A549 (cell line): Measurements from ENCODE around the gene LRRC9.

Source experiments
- BHLHE40 ChIP-seq: IDR thresholded peaks from 2 replicates; pipeline ENCODE4 v1.6.1; 2012; ENCODE audit warnings: low read depth, low read length, inconsistent platforms
- CTCF ChIP-seq: fragments of >200 bp; sonication (Bioruptor Twin); formaldehyde crosslinking; IDR thresholded peaks from 3 replicates; pipeline ENCODE4 v1.5.1; 2016
- JUNB ChIP-seq: fragments of >200 bp; sonication (Bioruptor Twin); formaldehyde crosslinking; IDR thresholded peaks from 2 replicates; pipeline ENCODE4 v1.6.1; 2016
- MAFK ChIP-seq: fragments of 450-650 bp; IDR thresholded peaks from 2 replicates; pipeline ENCODE4 v1.6.1; 2014; ENCODE audit not compliant: partially characterized antibody
- RAD21 ChIP-seq, 2 experiments: fragments of >200 bp in 1 of 2; sonication (Bioruptor Twin) in 1 of 2; formaldehyde crosslinking in 1 of 2; IDR thresholded peaks in 1 of 2; conservative IDR thresholded peaks in 1 of 2; 2 replicates in 1 of 2; 3 replicates in 1 of 2; pipeline ENCODE4 v1.6.1; 2012 to 2018; ENCODE audit warnings: inconsistent platforms in 1 of 2

DNA sequence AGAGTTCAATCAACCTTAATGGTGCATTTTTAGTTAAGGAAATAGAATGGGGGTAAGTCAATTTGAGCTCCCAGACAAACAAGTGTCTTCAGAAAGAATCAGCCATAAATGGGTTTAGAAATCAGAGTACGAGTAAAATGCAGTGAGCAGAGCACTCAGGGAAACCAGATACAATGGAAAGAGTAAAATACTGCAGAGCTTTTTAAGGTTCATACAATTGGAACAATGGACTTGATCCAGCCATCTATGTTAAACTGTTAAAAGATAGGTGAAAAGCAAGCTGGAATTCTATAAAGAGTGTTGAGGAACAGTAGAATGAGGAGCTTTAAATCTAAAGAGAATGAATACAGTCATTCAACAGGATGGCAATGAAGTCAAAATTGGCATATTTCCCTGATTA, 147.9 kb downstream of the LRRC9 start:
- TF ChIP-seq MAFK (no peak), CTCF (no peak), JUNB (no peak), RAD21 (conservative IDR thresholded peaks at IDR 0.05 in 1 of 2, IDR thresholded peaks at IDR 0.05 in 1 of 2) (no peak), BHLHE40 (no peak)
